Liver (tissue), 9 donors: ENCODE results near the gene SLC24A4. TPM values are rescaled to one million over a fixed set of nuclear protein-coding genes. Genes with fewer than 3 reads are reported as not detected.

Source experiments
- DNase-seq: peaks from one replicate; pipeline ENCODE4 v3.0.0-alpha.2; 2017; ENCODE audit warnings: low spot score
- H3K27ac ChIP-seq, 2 donors: one replicate each; pipeline ENCODE4 v1.7.0; 2013; ENCODE audit warnings: inconsistent platforms in 2 of 2, low read length in 2 of 2, control low read depth in 1 of 2, low read depth in 1 of 2, mild to moderate bottlenecking in 1 of 2
- H3K27me3 ChIP-seq, 4 donors: one replicate each; pipeline versions ENCODE4 v1.6.1 to v1.7.0; 2013; ENCODE audit warnings: low read length in 3 of 4, inconsistent platforms in 1 of 4, mild to moderate bottlenecking in 1 of 4, moderate library complexity in 1 of 4; ENCODE audit not compliant: control insufficient read depth in 4 of 4, insufficient read depth in 4 of 4
- H3K36me3 ChIP-seq, 4 donors: one replicate each; pipeline versions ENCODE4 v1.6.1 to v1.7.0; 2013; ENCODE audit warnings: low read length in 3 of 4, mild to moderate bottlenecking in 3 of 4, low read depth in 1 of 4, moderate library complexity in 1 of 4; ENCODE audit not compliant: control insufficient read depth in 4 of 4, insufficient read depth in 3 of 4
- H3K4me1 ChIP-seq, 4 donors: one replicate each; pipeline versions ENCODE4 v1.6.1 to v1.7.0; 2013; ENCODE audit warnings: low read length in 3 of 4, mild to moderate bottlenecking in 3 of 4, moderate library complexity in 1 of 4; ENCODE audit not compliant: control insufficient read depth in 4 of 4, insufficient read depth in 4 of 4
- H3K4me3 ChIP-seq, 3 donors: one replicate each; pipeline versions ENCODE4 v1.6.1 to v1.7.0; 2013; ENCODE audit warnings: low read length in 3 of 3, control low read depth in 1 of 3, low read depth in 1 of 3, mild to moderate bottlenecking in 1 of 3
- H3K9ac ChIP-seq, 2 donors: one replicate each; pipeline ENCODE4 v1.7.0; 2013; ENCODE audit warnings: low read length in 2 of 2, mild to moderate bottlenecking in 2 of 2, moderate library complexity in 2 of 2, control low read depth in 1 of 2, low read depth in 1 of 2
- H3K9me3 ChIP-seq, 4 donors: one replicate each; pipeline versions ENCODE4 v1.6.1 to v1.7.0; 2013; ENCODE audit warnings: low read length in 3 of 4; ENCODE audit not compliant: control insufficient read depth in 4 of 4
- CTCF ChIP-seq: fragments of 150-350 bp; IDR thresholded peaks from 2 replicates; pipeline ENCODE4 v1.5.1; 2017; ENCODE audit warnings: improper control_type of control experiment, low read depth, low read length; ENCODE audit not compliant: missing input control
- FOXA1 ChIP-seq: IDR thresholded peaks from 2 replicates; pipeline ENCODE4 v1.6.1; 2016; ENCODE audit warnings: antibody characterized with exemption
- GABPA ChIP-seq, 2 donors: IDR thresholded peaks in 1 of 2; conservative IDR thresholded peaks in 1 of 2; 2 replicates each; pipeline ENCODE4 v1.6.1; 2016; ENCODE audit warnings: antibody characterized with exemption in 2 of 2, mild to moderate bottlenecking in 1 of 2, moderate library complexity in 1 of 2
- HNF4A ChIP-seq, 2 donors: conservative IDR thresholded peaks; 2 replicates each; pipeline ENCODE4 v1.6.1; 2016; ENCODE audit warnings: antibody characterized with exemption in 2 of 2, mild to moderate bottlenecking in 2 of 2
- HNF4G ChIP-seq: IDR thresholded peaks from 2 replicates; pipeline ENCODE4 v1.6.1; 2016; ENCODE audit warnings: antibody characterized with exemption
- NR2F2 ChIP-seq: IDR thresholded peaks from 2 replicates; pipeline ENCODE4 v1.6.1; 2016; ENCODE audit warnings: antibody characterized with exemption
- RAD21 ChIP-seq, 2 donors: IDR thresholded peaks; 2 replicates each; pipeline ENCODE4 v1.6.1; 2016; ENCODE audit warnings: antibody characterized with exemption in 2 of 2, mild to moderate bottlenecking in 2 of 2
- REST ChIP-seq: IDR thresholded peaks from 2 replicates; pipeline ENCODE4 v1.6.1; 2016; ENCODE audit warnings: antibody characterized with exemption, mild to moderate bottlenecking
- SP1 ChIP-seq: IDR thresholded peaks from 2 replicates; pipeline ENCODE4 v1.6.1; 2018; ENCODE audit warnings: antibody characterized with exemption, mild to moderate bottlenecking
- YY1 ChIP-seq: IDR thresholded peaks from 2 replicates; pipeline ENCODE4 v1.6.1; 2016; ENCODE audit warnings: antibody characterized with exemption, mild to moderate bottlenecking
- WGBS: extraction: QIAGEN DNeasy Blood & Tissue Kit; methylation state at CpG from one replicate; pipeline ENCODE4 v1.1.7; 2013; 5-methylcytosine and 5-hydroxymethylcytosine counted together
- polyA plus RNA-seq, 2 donors: library from polyadenylated mRNA; stranded (reverse) in 1 of 2; unstranded in 1 of 2; fragments of 200-250 nt in 1 of 2; fragments of >200 nt in 1 of 2; fragmentation: Nextera tagmentation in 1 of 2; extraction: Ambion mirVana in 1 of 2; gene quantifications; one replicate each; pipeline versions ENCODE4 v1.2.1 to v1.2.3, GENCODE V29; 2013 to 2015
- total RNA-seq, 2 donors: library from RNA; depleted of rRNA; stranded (reverse); fragments of >200 nt; gene quantifications; one replicate each; pipeline ENCODE4 v1.2.3, GENCODE V29; 2014
- donor health status: healthy.
- donor health status: healthy.
- donor health status: healthy.
- donor health status: healthy.
- donor health status: healthy.

SLC24A4 gene
- total and polyA plus RNA-seq, 4 donors: 0.06 to 0.23 (median 0.12) TPM

DNA sequence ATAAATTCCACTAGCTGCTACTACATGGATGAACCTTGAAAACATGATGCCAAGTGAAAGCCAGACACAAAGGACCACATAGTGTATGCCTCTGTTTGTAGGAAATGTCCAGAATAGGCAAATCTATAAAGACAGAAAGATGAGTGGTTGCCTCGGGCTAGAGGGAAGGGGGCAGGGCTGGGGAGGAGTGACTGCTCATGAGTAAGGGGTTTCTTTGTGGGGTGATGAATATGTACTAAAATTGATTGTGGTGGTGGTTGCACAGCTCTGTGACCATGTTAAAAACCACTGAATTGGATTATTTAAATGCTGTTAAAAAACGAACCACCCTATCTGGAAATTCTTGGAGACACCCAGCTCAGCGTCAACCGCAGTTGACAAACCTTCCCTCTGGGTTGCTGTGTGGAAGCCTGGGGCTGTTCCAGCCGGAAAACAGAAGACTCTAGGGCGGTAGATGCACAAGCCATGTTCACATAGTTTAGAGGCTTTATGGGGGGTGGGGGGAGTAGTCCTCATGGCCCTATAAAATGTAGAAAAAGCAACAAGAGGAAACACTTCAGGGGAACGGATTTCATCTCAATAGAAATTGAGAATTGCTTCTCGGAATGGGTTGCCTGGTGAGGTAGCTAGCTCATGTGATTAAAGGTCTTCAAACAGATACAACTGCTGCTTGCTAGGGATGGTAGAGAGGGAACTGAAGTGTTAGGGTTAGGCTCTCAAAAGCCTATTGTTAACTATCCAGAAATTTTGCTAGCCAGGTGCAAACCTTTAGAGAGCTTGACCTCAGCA is 220.0 kb downstream of the SLC24A4 start:
- TF ChIP-seq GABPA (IDR thresholded peaks at IDR 0.05 in 1 of 2, conservative IDR thresholded peaks at IDR 0.05 in 1 of 2): no peak
- TF ChIP-seq SP1: no peak
- no peak for TF ChIP-seq FOXA1
- TF ChIP-seq HNF4G: no peak
- TF ChIP-seq NR2F2: no peak
- Histone ChIP-seq H3K36me3 (no peaks in the 10 kb centered on the region), H3K9ac (no peak overlapping the region), H3K27me3 (no peaks in the 10 kb centered on the region), H3K27ac (no peak overlapping the region), H3K9me3 (no peaks in the 10 kb centered on the region), H3K4me1 (peaks cover 24 to 38% (median 27%) of the 10 kb centered on the region in 4 donors), H3K4me3 (no peak overlapping the region)
- WGBS: 77% methylated on average over 8 of the region's 8 CpGs
- DNase-seq: no peak

DNA sequence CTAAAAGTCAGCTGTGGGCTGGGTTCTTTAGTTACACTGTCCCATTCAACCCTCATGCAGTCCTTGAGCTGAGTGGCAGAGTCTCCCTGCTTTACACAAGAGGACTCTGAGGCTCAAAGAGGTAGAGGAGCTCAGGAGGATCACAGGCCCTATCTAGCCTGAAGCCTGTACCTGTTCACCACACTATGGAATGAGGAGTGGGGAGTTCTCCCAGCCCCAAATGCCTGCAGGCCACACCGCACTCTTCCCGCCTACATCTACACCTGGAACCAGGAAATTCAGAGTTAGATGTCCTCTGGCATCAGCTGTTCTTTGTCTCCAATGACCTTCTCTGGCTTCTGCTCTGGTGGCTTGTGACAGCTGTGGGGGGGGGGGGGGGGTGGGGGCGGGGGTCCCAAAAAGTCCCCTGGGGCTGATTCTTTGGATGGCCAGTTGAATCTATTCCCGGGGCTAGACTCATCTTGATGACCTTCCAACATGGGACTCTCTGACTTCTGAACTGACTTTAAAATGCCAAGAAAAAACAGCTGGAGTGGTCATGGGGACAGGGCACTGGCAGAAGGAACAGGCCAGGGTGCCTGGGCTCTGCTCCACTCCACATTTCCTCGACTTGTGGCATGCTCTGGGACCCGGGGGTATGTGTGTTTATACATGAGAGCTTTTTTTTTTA is 221.2 kb downstream of the SLC24A4 start:
- H3K36me3 ChIP-seq: no peaks in the 10 kb centered on the region
- TF ChIP-seq RAD21 (IDR thresholded peaks at IDR 0.05) (no peak), SP1 (no peak), YY1 (no peak), REST (no peak), CTCF (no peak), HNF4A (conservative IDR thresholded peaks at IDR 0.05) (no peak)
- H3K4me1 ChIP-seq: peaks cover 16 to 28% (median 18%) of the 10 kb centered on the region in 4 donors
- H3K27me3 ChIP-seq: no peaks in the 10 kb centered on the region
- H3K9ac ChIP-seq: no peak overlapping the region
- no peaks in the 10 kb centered on the region for H3K9me3 ChIP-seq
- DNase-seq: no peak
- H3K27ac ChIP-seq: no peak overlapping the region
- WGBS: 78% methylated on average over 6 of the region's 6 CpGs
- H3K4me3 ChIP-seq: no peak overlapping the region
